NCI-H226 (cell line): Measurements from ENCODE around the gene FYB1.

ENCODE experiments used
- DNase-seq: peaks from one replicate; pipeline ENCODE4 v3.0.0-alpha.2; 2015

FYB1 gene

DNA sequence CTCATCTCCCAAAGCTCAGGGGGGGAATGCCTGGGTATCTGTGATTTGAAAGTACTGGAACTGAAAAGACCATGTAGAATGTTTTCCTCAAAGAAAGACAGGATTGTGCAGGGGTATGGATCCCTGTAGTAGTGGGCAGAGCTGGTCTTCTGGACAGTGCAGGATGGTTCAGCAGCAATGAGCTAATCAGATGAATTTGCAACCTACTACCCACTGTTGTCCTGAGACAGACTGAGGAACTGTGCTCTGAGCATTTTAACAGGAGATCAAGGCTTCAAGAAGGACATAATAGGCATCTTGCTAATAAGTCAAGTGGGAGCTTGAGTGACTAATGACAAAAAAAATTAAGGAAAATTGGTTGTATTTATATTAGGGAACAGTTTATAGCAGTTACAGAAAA, 61.7 kb downstream of the FYB1 start:
- DNase-seq, result no peak

DNA sequence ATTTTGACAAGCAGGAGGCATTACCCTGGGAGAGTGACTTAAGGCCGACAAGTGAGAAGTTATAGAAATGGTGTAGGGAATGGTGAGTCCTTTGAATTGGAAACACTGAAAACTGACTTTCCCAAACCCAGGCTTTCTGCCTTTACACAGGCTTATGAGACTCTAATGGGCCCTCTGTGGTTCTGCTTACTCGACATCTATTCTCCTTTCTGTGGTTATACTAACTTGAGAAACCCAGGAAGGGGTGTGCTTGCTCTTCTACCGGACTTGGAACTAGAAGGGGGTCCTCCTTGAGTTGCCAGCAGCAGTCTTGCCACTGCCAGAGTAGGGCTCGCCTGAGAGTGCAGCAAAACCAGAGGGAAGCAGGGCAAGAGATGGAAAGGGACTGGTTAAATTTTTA, 63.3 kb downstream of the FYB1 start:
- DNase-seq, result no peak

DNA sequence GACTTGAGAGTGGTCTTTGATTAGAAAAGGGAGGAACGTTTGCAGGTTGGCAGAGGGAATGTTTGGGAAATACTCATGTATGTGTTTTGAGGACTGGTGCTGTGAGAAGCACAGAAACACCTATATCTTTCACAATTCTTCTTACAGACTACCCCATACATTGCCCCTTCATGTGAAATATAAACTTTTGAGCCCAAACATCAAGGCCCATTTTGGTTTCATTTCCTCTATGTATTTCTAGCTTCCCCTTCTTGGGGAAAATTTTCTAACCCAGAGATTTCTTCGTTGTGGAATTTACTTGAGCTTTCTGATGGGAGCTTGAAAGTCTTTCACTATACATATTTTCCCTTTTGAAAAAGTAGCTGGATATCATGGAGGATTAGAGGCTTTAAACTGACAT, 67.6 kb downstream of the FYB1 start:
- no peak for DNase-seq

DNA sequence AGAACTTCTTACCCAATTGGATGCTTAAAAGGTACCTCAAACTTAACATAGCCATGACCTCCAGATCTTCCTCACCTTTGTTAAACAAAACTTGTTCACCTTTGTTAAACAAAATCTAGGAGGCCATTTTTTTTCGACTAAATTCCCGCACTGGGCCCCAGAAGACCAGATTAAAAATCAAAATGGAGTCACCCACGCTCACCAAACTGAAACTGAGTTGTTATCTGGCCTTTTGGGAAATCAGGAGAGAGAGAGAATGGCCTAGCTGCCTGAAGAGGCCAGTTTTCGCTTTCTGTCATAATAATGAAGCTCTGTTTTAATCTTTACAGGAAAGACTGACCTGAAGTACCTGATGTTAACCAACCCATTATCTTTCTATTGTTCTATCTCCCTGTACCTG, 69.4 kb downstream of the FYB1 start:
- DNase-seq, result no peak

DNA sequence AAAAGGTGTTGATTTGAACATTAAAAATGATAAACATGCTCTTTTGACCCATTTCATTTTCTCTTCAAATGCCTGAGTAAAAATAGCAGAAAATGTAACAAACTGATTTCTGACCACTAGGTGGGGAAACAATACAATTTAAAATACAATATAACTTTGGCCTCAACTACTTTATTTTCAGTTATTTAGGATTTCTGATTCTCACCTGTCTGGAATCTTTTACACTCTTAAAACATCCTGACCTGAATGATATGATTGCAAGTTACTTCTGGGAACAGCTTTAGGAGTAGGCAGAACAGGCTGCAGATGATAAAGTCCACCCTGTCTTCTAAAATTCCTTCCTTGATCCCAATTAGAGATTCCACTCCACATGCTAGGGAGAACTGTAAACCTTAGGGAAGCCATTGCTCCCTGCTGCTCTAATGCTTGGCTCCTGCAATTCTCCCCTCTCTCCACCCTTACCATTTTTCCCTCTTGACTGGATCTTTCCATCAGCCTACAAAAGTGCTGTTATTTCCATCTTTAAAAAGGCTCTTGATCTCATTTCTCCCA, 70.3 kb downstream of the FYB1 start:
- DNase-seq, result no peak

DNA sequence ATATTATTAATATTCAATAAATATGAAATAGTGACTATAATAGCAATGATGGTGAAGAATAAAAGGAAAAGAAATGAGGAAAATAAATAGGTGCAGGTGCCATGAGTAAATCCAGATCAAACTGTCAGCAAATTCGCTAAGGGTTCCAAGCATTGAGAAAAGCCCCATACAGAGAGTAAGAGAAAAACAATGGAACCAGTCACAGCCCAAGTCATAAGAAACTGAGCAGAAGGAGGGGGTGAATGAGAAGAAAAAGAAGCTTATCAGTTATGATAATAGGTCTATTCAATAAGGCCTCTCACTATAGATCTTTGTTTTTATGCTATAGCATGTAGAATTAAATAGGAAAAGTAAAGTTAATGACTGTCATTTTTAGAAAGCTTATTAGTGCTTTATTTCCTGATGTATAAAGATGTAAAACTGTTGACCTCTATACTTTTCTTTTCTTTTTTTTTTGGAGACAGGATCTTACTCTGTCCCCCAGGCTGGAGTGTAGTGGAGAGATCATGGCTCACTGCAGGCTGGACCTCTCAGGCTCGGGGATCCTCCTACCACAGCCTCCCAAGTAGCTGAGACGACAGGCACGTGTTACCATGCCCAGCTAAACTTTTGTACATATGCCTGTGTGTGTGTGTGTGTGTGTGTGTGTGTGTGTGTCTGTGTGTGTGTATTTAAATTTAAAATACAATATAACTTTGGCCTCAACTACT, 72.4 kb downstream of the FYB1 start:
- no peak for DNase-seq

DNA sequence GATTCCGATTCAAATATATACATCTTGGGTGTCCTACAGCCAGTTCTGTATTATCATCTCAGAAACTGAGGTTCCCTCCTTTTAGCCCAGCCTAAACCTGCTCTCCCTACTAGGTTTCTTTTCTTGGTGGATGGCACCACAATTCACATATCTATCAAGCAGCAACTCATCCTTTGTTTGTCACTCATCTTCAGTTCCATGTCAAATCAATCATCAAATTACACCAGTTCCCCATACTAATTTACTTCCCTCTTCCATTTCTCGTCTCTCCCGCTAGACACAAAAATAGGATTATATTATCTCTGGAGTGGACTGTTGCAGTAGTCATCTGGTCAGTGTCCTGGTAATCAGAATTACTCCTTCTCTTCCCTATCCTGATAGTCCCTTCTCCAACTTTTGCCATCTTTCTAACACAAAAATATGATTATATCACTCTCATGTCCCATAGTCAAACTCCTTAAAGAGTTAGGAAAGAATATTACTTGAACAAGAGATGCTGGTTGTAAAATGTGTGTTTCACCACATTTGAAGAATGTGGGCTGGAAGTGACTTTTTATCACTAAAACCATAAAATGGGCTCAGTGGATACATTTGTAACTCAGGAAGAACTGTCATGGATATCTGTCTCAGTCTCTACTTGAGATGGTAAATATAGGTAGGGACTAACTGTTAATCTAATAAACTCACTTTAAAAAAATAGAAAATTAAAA, 76.1 kb downstream of the FYB1 start:
- no peak for DNase-seq

DNA sequence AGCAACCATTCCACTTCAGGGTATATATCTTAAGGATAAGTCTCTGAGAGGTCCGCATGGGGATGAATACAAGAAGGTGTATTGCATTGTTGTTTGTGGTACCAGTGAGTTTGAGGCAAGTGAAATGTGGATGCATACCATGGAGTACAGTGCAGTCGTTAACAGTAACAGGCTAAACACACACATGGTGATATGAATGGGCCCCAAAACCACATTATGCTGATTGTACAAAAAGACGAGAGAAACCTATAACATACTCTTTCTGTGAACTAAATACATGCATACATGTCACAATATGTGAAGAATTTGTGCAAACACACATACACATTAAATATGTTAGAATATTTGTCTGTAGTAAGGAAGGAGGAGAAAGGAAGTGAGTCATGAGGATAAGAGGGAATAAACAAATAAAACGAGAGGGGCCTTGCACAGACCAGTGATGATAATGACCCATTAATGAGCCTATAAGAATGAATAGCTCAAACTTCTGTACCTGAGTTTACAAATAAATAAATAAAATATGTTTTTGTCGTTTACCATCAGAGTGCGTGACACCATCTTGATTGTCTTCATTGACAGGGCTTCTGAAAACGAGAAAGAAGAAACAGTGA, 78.7 kb downstream of the FYB1 start:
- DNase-seq, result no peak

DNA sequence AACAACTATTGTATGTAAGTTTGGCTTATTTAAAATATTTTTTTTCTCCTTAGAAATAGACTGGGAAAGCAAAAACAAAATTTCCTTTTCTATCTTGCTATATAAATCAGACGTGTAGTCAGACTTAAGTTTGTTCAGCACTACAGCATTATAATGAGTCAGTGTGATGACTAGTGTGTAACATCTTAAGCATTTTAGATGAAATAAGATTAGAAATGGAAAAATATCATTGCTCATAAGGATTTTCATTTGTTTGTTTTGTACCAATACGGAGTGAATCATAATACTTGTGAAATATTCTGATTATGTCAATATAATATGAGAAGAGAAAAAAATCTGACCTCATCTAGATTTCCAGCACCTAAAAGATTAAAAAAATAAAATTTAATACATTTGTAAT, 80.5 kb downstream of the FYB1 start:
- peak; percentile 63 for DNase-seq

DNA sequence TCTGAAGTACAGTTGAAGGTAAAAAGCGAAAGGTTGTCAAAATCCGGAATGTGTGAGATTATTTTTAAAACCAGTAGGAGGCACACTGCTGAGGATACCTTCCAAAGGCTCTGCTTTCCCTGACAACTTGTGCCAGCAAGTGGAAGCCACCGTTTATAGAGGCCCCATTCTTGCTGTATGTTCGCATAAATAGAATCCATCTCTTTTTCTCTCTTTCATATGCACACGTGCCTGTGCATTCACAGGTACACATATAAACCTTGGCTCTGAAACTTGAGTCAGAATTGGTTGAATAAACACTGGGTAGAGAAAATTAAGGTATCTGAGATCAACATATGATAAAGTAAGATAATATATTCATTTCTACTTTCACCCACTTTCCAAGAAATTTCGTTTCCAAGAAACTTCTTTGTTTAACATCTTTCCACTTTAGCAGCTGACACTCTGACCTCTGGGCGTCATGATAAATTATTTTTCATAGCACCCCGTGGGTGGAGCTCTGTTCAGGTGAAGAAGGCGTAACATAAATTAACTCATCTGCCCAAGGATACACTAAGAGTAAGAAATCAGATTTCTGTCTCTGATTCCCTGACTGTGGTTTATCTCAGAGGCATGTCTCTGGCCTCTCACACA, 81.4 kb downstream of the FYB1 start:
- no peak for DNase-seq

DNA sequence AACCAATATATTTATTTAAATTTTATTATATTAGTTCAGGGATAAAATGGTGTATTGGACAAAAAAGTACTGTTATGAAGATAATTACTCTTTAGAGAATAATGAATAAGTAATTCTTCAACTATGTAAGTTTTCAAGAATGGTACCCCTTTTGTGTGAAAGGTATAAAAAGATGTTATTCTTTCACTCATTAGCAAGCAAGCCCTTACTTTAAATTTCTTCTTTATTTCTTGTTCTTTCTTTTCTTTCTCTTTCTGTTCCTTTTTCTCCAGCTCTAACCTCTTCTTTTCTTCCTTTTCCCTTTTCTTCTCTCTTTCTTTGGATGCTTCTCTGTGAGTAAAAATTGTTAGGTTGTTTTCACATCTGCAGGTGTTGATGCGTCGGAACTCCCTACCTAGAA, 82.0 kb downstream of the FYB1 start:
- no peak for DNase-seq

DNA sequence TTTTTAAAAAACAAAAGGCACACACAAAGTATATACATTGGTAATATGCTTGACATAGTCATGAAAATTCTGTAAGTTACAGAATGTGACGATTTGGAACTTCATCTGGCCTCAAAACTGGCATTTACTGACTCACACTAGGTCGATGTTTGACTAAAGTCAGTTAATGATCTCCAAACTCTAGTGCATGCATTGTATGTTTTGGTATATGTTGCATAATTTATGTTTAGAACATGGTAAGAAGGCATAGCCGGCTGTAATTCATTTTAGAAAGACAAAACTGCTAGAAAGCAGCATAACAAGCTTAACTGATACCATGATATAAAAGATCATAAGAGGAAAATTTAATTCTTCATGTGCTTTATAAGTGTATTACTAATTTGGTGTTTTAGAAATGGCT, 86.6 kb downstream of the FYB1 start:
- DNase-seq, result no peak

DNA sequence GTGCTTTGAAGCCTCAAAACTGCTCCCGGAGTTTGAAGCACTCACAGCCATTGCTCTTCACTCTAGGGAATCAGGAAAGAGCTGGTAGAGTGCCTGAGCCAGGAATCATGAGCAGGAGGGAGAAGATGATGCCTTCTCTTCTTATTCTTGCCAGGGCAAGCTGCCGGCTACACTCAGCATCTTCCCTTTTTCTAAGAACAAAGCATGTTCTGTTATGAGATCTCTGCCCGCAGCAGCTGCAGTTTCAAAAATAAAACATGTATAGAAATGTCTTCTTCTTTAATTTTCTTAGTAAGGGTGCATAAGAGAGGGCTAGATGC, 87.3 kb downstream of the FYB1 start:
- no peak for DNase-seq

DNA sequence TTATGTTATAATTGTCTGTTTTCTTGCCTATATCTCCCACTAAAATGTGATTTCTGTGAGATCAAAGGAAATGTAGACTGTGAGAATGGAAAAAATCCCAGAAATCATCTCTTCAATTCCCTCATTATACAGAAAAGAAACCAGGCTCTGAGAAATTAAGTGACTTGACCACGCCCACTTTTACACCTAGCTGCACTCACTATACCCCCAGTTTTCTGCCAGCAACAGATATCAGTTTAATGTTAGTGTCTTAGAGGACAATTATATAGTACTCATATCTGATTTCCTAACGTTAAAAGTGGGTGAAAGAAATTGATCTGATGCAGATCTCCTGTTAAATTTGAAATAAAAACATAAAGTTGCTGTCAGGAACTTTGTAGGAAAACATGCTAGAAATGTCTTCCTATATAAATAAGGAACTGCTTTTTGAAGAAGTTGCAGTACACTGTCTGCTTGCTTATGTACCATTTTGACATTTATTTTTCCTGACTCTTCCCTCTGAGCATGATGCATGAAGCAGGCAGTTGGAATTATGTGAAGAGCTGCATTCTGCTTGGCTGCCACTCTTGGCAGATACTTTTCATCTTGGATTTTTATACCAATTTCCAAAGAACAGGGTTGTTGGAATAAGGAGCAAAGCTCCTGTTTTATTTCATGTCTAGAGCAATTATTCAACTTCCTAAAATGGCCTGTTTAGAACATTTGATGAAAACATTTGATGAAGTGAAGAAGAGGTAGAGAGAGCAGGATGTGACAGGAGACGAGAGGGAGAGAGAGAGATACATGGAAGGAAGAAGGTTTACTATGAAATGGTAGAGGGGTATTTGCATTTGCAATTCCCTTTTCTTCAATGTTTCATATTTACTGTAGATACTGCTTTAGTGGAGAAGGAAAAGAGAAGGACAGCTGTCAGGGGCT, 87.9 kb downstream of the FYB1 start:
- no peak for DNase-seq

DNA sequence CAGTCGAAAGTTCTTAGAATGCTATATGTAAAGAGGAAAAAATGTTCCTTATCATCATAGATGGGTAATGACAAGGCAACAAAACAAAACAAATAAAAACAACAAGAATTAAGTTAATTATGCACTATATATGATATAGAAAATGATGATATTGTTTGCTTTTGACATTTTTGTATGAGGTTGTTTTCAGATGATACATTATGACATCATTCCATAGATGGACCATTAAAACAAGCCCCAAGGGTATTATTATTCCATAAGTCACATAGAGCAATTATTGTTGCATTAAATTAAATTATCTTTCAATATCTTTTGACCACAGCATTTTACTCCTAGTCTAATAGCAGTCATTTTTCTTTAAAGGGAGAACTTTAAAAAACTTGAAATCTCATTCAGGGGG, 88.6 kb downstream of the FYB1 start:
- DNase-seq, result no peak

DNA sequence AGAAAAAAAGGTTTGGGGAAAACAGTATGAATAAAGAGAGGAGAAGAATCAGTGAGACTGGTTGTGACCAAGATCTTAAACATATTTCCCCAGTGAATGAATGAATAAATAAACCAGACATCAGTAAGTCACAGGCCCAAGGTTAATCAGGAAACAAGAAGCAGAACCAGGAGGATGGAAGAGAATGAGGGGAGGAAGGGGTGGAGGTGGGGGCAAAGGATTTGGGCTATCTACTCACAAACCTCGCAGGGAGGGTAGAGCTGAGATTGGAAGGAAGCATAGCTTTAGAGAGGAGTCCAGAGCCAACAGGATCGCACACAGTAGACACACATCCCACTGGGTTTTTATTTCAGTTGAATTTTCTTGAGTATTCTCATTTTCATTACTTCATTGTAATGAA, 97.4 kb downstream of the FYB1 start:
- DNase-seq, result no peak

DNA sequence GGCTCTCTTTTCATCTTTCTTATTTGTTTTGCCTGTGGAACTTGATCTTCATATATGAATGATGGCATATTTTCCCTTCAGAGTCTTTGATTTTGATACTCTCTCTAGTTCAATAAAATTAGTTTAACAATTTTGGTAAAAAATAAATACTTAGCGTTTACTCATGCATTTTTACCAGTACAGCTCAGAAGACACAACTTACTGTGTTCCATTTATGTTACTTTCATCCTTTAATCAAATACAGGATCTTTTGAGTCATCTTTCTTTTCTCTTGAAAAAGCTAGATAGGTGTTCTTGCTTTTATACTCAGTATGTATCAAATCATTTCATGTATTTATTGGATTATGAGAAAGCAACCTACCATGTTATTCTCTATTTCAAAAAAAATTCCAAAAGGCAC, 98.0 kb downstream of the FYB1 start:
- no peak for DNase-seq

DNA sequence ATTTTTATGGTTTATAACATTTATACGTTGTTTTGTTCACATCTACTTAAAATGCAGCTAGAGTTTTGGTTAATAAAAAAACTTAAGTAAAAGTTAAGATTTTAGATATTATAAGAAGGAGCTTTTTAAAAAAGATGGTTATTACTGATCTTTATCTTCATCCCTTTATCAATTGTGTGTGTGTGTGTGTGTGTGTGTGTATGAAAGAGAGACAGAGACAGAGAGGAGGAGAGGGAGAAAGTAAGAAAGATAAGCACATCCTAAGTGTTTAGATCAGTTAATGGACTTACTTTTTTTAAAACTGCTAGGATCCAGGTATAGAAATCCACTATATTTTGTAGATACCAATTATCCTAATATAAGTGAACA, 99.3 kb downstream of the FYB1 start:
- DNase-seq, result no peak

DNA sequence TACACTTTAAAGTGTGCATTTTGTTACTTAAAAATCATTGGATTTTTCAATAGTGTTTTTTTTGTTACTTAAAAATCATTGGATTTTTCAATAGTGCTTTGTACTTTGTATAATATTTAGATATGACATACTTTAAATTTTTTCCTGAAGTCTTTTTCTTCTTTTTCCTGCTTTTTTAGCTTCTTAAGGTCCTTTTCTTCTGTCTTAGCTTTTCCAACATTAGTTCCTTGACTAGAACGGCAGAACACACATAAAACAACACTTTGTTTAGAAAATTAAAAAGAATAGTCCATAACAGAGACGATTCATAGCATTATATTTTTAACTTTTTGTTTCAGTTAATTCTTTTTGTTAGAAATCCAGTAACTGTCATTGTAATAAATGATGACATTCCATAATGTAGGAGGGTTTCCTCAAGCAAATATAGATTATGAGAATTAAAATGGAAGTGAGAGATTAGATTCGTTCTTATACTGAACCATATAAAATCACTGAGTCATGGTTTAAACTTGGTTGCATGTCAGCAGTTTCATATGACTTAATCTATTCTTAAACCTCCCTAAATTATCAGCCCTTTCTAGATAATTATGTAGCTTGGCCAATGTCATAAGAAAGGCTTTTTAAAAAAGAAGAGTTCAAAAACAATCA, 99.8 kb downstream of the FYB1 start:
- DNase-seq, result no peak

DNA sequence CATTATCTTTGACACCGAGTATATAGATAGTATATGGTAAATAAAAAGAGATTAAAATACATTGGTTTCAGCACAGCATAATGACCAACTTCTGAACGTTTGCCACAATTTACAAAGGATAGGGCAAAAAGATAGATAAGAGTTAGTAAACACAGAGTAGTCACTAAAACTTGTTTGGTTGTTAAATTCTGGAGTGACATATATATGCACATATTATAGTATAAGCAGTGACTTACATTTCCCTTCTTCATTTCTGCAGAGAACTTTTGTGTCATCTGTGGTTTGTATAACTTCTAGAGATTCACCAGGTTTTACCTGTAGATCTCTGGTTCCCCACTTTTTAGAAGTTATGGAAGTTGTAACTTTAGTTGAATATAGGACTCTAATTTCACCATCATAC, 100.7 kb downstream of the FYB1 start:
- no peak for DNase-seq

DNA sequence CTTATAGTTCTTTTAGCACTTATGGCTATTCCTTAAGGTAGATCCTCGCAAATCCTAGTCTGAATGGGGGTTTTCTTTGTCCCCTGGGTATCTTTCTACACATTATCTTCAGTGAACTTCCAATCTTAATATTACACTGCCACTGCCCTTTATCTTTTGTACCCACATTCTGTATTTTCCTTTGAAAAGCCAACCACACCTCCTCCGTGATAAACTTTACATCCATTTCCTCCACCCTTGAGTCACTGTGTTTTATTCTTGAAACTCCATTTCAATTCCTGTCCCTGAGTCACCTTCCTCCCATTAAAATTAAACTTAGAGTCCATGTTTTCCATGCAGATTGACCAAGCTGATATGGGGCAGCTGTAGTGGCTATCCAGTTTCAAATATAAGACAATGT, 102.0 kb downstream of the FYB1 start:
- no peak for DNase-seq
